Astrocyte (in vitro differentiated cells and primary cell): ENCODE results near the gene RABGAP1L. TPM values are rescaled to one million over a fixed set of nuclear protein-coding genes. Genes with fewer than 3 reads are reported as not detected.
A peak's percentile ranks its signal among the peaks of the same experiment; 100 is the strongest.

ENCODE experiments used
- DNase-seq: peaks from one replicate; pipeline ENCODE4 v3.0.0-alpha.2; 2010; ENCODE audit warnings: low read depth
- FAIRE-seq: peaks from 2 replicates; lab custom pipeline; 2011; peaks lifted over from hg19 to GRCh38; lab: Jason Lieb, UNC
- H2AFZ ChIP-seq: 2 replicates; pipeline ENCODE4 v1.6.0; 2012; ENCODE audit warnings: low read depth, low read length, inconsistent platforms
- H3K27ac ChIP-seq: 2 replicates; pipeline ENCODE4 v1.5.1; 2011; ENCODE audit warnings: low read depth, low read length, inconsistent platforms
- H3K27me3 ChIP-seq: 2 replicates; pipeline ENCODE4 v1.6.0; 2011; ENCODE audit warnings: low read length, inconsistent platforms; ENCODE audit not compliant: insufficient read depth
- H3K36me3 ChIP-seq: 2 replicates; pipeline ENCODE4 v1.5.1; 2011; ENCODE audit warnings: low read length, inconsistent platforms; ENCODE audit not compliant: insufficient read depth
- H3K4me1 ChIP-seq: 2 replicates; pipeline ENCODE4 v1.5.1; 2011; ENCODE audit warnings: low read length, inconsistent platforms; ENCODE audit not compliant: insufficient read depth
- H3K4me2 ChIP-seq: 2 replicates; pipeline ENCODE4 v1.6.0; 2012; ENCODE audit warnings: low read length, inconsistent platforms
- H3K4me3 ChIP-seq: 2 replicates; pipeline ENCODE4 v1.5.1; 2011; ENCODE audit warnings: low read depth, mild to moderate bottlenecking, low read length, inconsistent platforms; ENCODE audit not compliant: insufficient read depth
- H3K79me2 ChIP-seq: 2 replicates; pipeline ENCODE4 v1.6.0; 2012; ENCODE audit warnings: mild to moderate bottlenecking, low read length, inconsistent platforms; ENCODE audit not compliant: insufficient read depth
- H3K9ac ChIP-seq: 2 replicates; pipeline ENCODE4 v1.6.0; 2012; ENCODE audit warnings: mild to moderate bottlenecking, low read length, inconsistent platforms
- H3K9me3 ChIP-seq: 2 replicates; pipeline ENCODE4 v1.5.1; 2012; ENCODE audit warnings: low read depth, mild to moderate bottlenecking, low read length, inconsistent platforms; ENCODE audit not compliant: insufficient read depth
- H4K20me1 ChIP-seq: 2 replicates; pipeline ENCODE4 v1.6.0; 2012; ENCODE audit warnings: low read length, inconsistent platforms; ENCODE audit not compliant: insufficient read depth
- H3K27ac Mint-ChIP-seq: one replicate; pipeline ENCODE4 v1.8.0; 2021; ENCODE audit warnings: mild to moderate bottlenecking, mixed read lengths; ENCODE audit not compliant: unreplicated experiment
- H3K27me3 Mint-ChIP-seq: one replicate; pipeline ENCODE4 v1.8.0; 2021; ENCODE audit warnings: low read depth, mixed read lengths; ENCODE audit not compliant: unreplicated experiment
- H3K36me3 Mint-ChIP-seq: one replicate; pipeline ENCODE4 v1.8.0; 2021; ENCODE audit warnings: low read depth, mixed read lengths; ENCODE audit not compliant: unreplicated experiment
- H3K4me1 Mint-ChIP-seq: one replicate; pipeline ENCODE4 v1.8.0; 2021; ENCODE audit warnings: low read depth, mixed read lengths; ENCODE audit not compliant: unreplicated experiment
- H3K4me3 Mint-ChIP-seq: one replicate; pipeline ENCODE4 v1.8.0; 2021; ENCODE audit warnings: mild to moderate bottlenecking, moderate library complexity, mixed read lengths; ENCODE audit not compliant: unreplicated experiment
- H3K9me3 Mint-ChIP-seq: one replicate; pipeline ENCODE4 v1.8.0; 2021; ENCODE audit warnings: mild to moderate bottlenecking, mixed read lengths; ENCODE audit not compliant: unreplicated experiment
- CTCF ChIP-seq: IDR thresholded peaks from 2 replicates; pipeline ENCODE4 v1.5.1; 2011; ENCODE audit warnings: low read depth, mild to moderate bottlenecking, inconsistent platforms, low read length, moderate library complexity; ENCODE audit not compliant: insufficient read depth
- EZH2 ChIP-seq: IDR thresholded peaks from 2 replicates; pipeline ENCODE4 v1.6.1; 2012; ENCODE audit warnings: mild to moderate bottlenecking, low read length, inconsistent platforms; ENCODE audit not compliant: insufficient read depth
- total RNA-seq: library from RNA; stranded (reverse); gene quantifications from 2 replicates; pipeline ENCODE4 v1.2.1, GENCODE V29; 2021

Gene RABGAP1L
- total RNA-seq, 1 donor from 2014 or later = 40.2 TPM

DNA sequence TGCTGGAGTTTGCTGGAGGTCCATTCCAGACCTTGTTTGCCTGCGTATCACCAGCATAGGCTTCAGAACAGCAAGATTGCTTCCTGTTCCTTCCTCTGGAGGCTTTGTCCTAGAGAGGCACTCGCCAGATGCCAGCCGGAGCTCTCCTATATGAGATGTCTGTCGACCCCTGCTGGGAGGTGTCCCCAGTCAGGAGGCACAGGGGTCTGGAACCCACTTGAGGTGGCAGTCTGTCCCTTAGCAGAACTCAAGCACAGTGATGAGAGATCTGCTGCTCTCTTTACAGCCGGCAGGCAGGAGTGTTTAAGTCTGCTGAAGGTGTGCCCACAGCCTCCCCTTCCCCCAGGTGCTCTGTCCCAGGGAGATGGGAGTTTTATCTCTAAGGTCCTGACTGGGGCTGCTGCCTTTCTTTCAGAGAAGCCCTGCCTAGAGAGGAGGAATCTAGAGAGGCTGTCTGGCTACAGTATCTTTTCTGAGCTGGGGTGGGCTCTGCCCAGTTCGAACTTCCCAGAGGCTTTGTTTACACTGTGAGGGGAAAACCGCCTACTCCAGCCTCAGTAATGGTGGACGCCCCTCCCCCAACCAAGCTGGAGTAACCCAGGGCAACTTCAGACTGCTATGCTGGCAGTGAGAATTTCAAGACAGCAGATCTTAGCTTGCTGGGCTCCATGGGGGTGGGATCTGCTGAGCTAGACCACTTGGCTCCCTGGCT, 493.4 kb downstream of the RABGAP1L start:
- H3K4me1 ChIP-seq = no peaks in the 10 kb centered on the region
- H3K36me3 ChIP-seq = no peaks in the 10 kb centered on the region
- H2AFZ ChIP-seq = no peak overlapping the region
- H3K79me2 ChIP-seq = no peaks in the 10 kb centered on the region
- no peak overlapping the region for H3K4me3 ChIP-seq
- no peaks in the 10 kb centered on the region for H4K20me1 ChIP-seq
- peaks cover 11% of the 10 kb centered on the region for H3K4me1 Mint-ChIP-seq
- H3K27ac ChIP-seq = no peak overlapping the region
- no peak overlapping the region for H3K4me2 ChIP-seq
- peaks cover 4% of the 10 kb centered on the region for H3K9me3 Mint-ChIP-seq
- no peak overlapping the region for H3K4me3 Mint-ChIP-seq
- H3K27me3 Mint-ChIP-seq = no peaks in the 10 kb centered on the region
- no peak overlapping the region for H3K9ac ChIP-seq
- FAIRE-seq (no peak), DNase-seq (no peak)
- no peaks in the 10 kb centered on the region for H3K27me3 ChIP-seq
- no peaks in the 10 kb centered on the region for H3K36me3 Mint-ChIP-seq
- no peak for TF ChIP-seq EZH2
- no peak for TF ChIP-seq CTCF
- H3K9me3 ChIP-seq = no peaks in the 10 kb centered on the region
- H3K27ac Mint-ChIP-seq = peak overlapping the region; percentile 16

DNA sequence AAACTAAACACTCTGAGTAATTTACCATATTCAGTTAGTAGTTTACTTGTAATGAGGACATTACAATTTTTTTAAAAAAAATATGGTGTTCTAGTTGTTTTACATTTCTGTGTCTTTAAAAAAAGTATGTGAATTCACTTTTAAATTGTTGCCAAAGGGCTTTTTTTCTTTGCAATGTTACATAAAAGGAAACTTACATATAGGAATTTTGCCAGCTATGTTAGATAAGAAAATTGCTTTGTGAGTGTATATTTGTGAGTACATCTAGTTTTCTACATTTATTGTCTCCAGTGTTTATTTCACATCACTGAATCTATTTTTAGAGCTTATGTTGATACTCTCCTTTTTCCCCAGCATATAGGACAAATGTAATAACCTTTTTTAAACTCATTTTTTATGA, 495.2 kb downstream of the RABGAP1L start:
- no peak overlapping the region for H3K9ac ChIP-seq
- Mint-ChIP-seq H3K27ac (no peak overlapping the region), H3K36me3 (no peaks in the 10 kb centered on the region), H3K4me3 (no peak overlapping the region), H3K9me3 (peaks cover 4% of the 10 kb centered on the region), H3K4me1 (peaks cover 14% of the 10 kb centered on the region), H3K27me3 (no peaks in the 10 kb centered on the region)
- H3K4me1 ChIP-seq = no peaks in the 10 kb centered on the region
- no peak overlapping the region for H3K27ac ChIP-seq
- no peak for DNase-seq
- H3K4me3 ChIP-seq = no peak overlapping the region
- no peaks in the 10 kb centered on the region for H4K20me1 ChIP-seq
- TF ChIP-seq EZH2 = no peak
- no peak for TF ChIP-seq CTCF
- H3K9me3 ChIP-seq = no peaks in the 10 kb centered on the region
- H2AFZ ChIP-seq = no peak overlapping the region
- no peak overlapping the region for H3K4me2 ChIP-seq
- H3K27me3 ChIP-seq = no peaks in the 10 kb centered on the region
- FAIRE-seq = no peak
- no peaks in the 10 kb centered on the region for H3K79me2 ChIP-seq
- H3K36me3 ChIP-seq = no peaks in the 10 kb centered on the region

DNA sequence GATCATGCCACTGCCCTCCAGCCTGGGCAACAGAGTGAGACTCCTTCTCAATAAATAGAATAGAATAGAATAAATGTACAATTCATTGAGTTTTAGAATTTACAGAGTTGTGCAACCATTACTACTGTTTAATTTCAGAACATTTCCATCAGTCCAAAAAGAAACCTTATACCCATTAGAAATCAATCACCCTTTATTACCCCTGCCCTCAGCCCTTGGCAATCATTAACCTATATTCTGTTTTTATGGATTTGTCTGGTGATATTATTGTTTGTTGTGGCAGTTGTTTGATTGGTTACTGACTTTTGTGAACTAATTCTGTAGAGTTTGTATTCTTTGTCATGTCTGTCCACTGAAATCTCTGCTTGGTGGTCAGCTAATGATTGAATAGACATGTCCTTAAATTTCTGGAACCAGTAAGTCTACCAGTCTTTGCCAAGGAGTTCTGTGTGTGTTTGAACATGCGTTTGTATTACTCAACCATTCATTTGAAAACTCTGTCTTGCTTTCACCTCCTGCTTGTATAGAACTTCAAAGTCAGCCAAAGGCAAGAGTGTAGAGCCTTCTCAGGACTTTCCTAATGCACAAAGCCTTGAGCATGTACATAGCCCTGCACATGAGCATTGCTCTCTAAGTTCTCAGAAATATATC, 497.2 kb downstream of the RABGAP1L start:
- H3K9ac ChIP-seq = no peak overlapping the region
- no peak for TF ChIP-seq EZH2
- TF ChIP-seq CTCF = no peak
- DNase-seq (no peak), FAIRE-seq (no peak)
- H3K9me3 ChIP-seq = no peaks in the 10 kb centered on the region
- H4K20me1 ChIP-seq = no peaks in the 10 kb centered on the region
- Mint-ChIP-seq H3K4me1 (peaks cover 23% of the 10 kb centered on the region), H3K27me3 (no peaks in the 10 kb centered on the region), H3K36me3 (no peaks in the 10 kb centered on the region), H3K9me3 (peaks cover 4% of the 10 kb centered on the region), H3K4me3 (no peak overlapping the region), H3K27ac (no peak overlapping the region)
- H3K4me2 ChIP-seq = no peak overlapping the region
- no peaks in the 10 kb centered on the region for H3K36me3 ChIP-seq
- no peak overlapping the region for H2AFZ ChIP-seq
- no peaks in the 10 kb centered on the region for H3K27me3 ChIP-seq
- no peaks in the 10 kb centered on the region for H3K79me2 ChIP-seq
- H3K4me1 ChIP-seq = no peaks in the 10 kb centered on the region
- H3K4me3 ChIP-seq = no peak overlapping the region
- no peak overlapping the region for H3K27ac ChIP-seq
